Transverse colon (tissue), 4 donors: ENCODE data around the gene NCOR1.

Experiments
- POLR2A ChIP-seq: fragments of 450-650 bp; IDR thresholded peaks from one replicate; pipeline ENCODE4 v1.6.1; 2016; ENCODE audit warnings: antibody characterized with exemption, mild to moderate bottlenecking, moderate library complexity
- POLR2AphosphoS5 ChIP-seq, 3 donors: sonication (generic); formaldehyde crosslinking; IDR thresholded peaks; one replicate each; pipeline ENCODE4 v1.6.1; 2016; ENCODE audit warnings: antibody characterized with exemption in 3 of 3
- TF ChIP-seq, protein P1 (sequence below), 5 experiments: fragments of 200-600 bp in 3 of 5; fragments of 450-650 bp in 2 of 5; sonication (generic) in 3 of 5; IDR thresholded peaks; 1 replicate in 2 of 5; 2 replicates in 3 of 5; pipeline ENCODE4 v1.5.1; 2016 to 2017; ENCODE audit warnings: antibody characterized with exemption in 5 of 5, inconsistent platforms in 3 of 5, mild to moderate bottlenecking in 2 of 5, moderate library complexity in 1 of 5

DNA sequence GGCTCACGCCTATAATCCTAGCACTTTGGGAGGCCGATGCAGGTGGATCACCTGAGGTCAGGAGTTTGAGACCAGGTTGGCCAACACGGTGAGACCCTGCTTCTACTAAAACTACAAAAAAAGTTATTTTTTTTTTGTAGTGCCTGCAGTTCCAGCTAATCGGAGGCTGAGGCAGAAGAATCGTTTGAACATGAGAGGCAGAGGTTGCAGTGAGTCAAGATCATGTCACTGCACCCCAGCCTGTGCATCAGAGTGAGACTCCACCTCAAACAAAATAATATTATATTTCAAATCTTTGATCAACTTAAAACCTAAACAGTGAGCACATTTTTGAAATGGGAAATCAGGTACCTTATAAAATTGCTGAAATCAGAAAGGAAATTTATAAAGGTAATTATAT is 36.5 kb downstream of the NCOR1 start:
- TF ChIP-seq, protein P1, sequence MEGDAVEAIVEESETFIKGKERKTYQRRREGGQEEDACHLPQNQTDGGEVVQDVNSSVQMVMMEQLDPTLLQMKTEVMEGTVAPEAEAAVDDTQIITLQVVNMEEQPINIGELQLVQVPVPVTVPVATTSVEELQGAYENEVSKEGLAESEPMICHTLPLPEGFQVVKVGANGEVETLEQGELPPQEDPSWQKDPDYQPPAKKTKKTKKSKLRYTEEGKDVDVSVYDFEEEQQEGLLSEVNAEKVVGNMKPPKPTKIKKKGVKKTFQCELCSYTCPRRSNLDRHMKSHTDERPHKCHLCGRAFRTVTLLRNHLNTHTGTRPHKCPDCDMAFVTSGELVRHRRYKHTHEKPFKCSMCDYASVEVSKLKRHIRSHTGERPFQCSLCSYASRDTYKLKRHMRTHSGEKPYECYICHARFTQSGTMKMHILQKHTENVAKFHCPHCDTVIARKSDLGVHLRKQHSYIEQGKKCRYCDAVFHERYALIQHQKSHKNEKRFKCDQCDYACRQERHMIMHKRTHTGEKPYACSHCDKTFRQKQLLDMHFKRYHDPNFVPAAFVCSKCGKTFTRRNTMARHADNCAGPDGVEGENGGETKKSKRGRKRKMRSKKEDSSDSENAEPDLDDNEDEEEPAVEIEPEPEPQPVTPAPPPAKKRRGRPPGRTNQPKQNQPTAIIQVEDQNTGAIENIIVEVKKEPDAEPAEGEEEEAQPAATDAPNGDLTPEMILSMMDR (IDR thresholded peaks at IDR 0.05) = no peak
- TF ChIP-seq POLR2AphosphoS5 (IDR thresholded peaks at IDR 0.05) (no peak), POLR2A (no peak)
